Breast epithelium (tissue), 3 donors: ENCODE results near the gene HDC.

Experiments used
- POLR2AphosphoS5 ChIP-seq, 3 donors: sonication (generic); formaldehyde crosslinking; IDR thresholded peaks; one replicate each; pipeline ENCODE4 v1.6.1; 2017; ENCODE audit warnings: antibody characterized with exemption in 3 of 3
- TF ChIP-seq, protein P1 (sequence below), 3 donors: fragments of 450-650 bp; IDR thresholded peaks; one replicate each; pipeline ENCODE4 v1.5.1; 2016 to 2017; ENCODE audit warnings: antibody characterized with exemption in 3 of 3, mild to moderate bottlenecking in 3 of 3, moderate library complexity in 3 of 3

DNA sequence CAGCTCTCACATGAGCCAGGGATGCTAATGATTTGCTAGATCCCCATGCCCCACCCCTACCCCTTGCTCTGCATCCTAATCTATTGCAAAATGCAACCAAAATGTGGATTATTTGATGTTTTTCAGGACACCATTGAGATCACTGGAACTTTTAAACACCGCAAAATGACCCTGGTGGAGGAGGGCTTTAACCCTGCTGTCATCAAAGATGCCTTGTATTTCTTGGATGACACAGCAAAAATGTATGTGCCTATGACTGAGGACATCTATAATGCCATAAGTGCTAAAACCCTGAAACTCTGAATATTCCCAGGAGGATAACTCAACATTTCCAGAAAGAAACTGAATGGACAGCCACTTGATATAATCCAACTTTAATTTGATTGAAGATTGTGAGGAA, 29.7 kb downstream of the HDC start:
- TF ChIP-seq, protein P1, sequence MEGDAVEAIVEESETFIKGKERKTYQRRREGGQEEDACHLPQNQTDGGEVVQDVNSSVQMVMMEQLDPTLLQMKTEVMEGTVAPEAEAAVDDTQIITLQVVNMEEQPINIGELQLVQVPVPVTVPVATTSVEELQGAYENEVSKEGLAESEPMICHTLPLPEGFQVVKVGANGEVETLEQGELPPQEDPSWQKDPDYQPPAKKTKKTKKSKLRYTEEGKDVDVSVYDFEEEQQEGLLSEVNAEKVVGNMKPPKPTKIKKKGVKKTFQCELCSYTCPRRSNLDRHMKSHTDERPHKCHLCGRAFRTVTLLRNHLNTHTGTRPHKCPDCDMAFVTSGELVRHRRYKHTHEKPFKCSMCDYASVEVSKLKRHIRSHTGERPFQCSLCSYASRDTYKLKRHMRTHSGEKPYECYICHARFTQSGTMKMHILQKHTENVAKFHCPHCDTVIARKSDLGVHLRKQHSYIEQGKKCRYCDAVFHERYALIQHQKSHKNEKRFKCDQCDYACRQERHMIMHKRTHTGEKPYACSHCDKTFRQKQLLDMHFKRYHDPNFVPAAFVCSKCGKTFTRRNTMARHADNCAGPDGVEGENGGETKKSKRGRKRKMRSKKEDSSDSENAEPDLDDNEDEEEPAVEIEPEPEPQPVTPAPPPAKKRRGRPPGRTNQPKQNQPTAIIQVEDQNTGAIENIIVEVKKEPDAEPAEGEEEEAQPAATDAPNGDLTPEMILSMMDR (IDR thresholded peaks at IDR 0.05), result no peak
- no peak for TF ChIP-seq POLR2AphosphoS5 (IDR thresholded peaks at IDR 0.05)
